ENCODE data around the gene AOC1. TPM values are rescaled to one million over a fixed set of nuclear protein-coding genes. Genes with fewer than 3 reads are reported as not detected.

AOC1 gene
- total and polyA plus RNA-seq, 2 of the 4 experiments (the other 2 are of a cell fraction): not detected

- Histone ChIP-seq H2BK20ac (ENCODE audit: low read depth, low read length) (no peak overlapping the region), H3K27me3 (ENCODE audit: control insufficient read depth, insufficient read depth, low read length) (peaks cover 1% of the 10 kb centered on the region; the same call in 1 of the 2 replicates), H3K36me3 (ENCODE audit: control insufficient read depth, insufficient read depth, low read length) (no peaks in the 10 kb centered on the region), H3K18ac (ENCODE audit: low read depth, low read length) (no peak overlapping the region), H3K9me3 (ENCODE audit: control insufficient read depth, insufficient read depth, low read length) (no peaks in the 10 kb centered on the region; the same call in 1 of the 2 replicates), H3K4me3 (ENCODE audit: insufficient read depth, low read depth, low read length) (no peak overlapping the region), H4K5ac (ENCODE audit: low read depth, low read length) (no peak overlapping the region), H4K91ac (ENCODE audit: insufficient read depth, low read depth, low read length) (no peak overlapping the region), H4K8ac (ENCODE audit: low read depth in 2 of 2, low read length in 2 of 2) (no peak overlapping the region), H2AK5ac (ENCODE audit: low read depth, low read length) (no peak overlapping the region), H3K14ac (replicated peaks; ENCODE audit: low read depth, low read length) (no peak overlapping the region), H3K9me1 (ENCODE audit: insufficient read depth, low read length) (no peaks in the 10 kb centered on the region), H3K27ac (ENCODE audit: insufficient read depth, low read length) (no peak overlapping the region), H3K4ac (ENCODE audit: low read depth, low read length) (no peak overlapping the region), H2BK120ac (ENCODE audit: low read depth, low read length) (no peak overlapping the region), H2BK15ac (ENCODE audit: low read depth, low read length) (no peak overlapping the region), H3K23ac (ENCODE audit: low read depth, low read length) (no peak overlapping the region), H2BK5ac (ENCODE audit: low read depth, low read length, poor library complexity, severe bottlenecking) (no peak overlapping the region), H3K79me1 (ENCODE audit: low read depth in 1 of 2, low read length in 2 of 2) (no peaks in the 10 kb centered on the region), H3K56ac (ENCODE audit: extremely low read depth, insufficient read depth, low read length) (no peak overlapping the region), H3K9ac (ENCODE audit: low read depth, low read length) (no peak overlapping the region), H4K20me1 (ENCODE audit: insufficient read depth, low read length) (no peaks in the 10 kb centered on the region), H2AFZ (replicated peaks; ENCODE audit: low read length, poor library complexity) (no peak overlapping the region), H3K4me1 (ENCODE audit: control insufficient read depth, insufficient read depth, low read length) (no peaks in the 10 kb centered on the region), H3K4me2 (ENCODE audit: low read depth, low read length) (no peak overlapping the region), H2AK9ac (replicated peaks; ENCODE audit: low read depth, low read length, poor library complexity) (no peak overlapping the region)
- POLR2A ChIA-PET (ENCODE audit: unreplicated experiment): no interaction called here
- no peak for DNase-seq
- ATAC-seq (ENCODE audit: low read depth): no peak
- BruUV-seq (replicated peaks): no TSS peak
- in situ Hi-C loops (cut with MboI; ENCODE audit: low sequenced_read_pairs): no loop called here
- TF ChIP-seq MXI1 (IDR thresholded peaks at IDR 0.05; ENCODE audit: borderline replicate concordance, low read depth, low read length) (no peak), RFX5 (IDR thresholded peaks at IDR 0.05; ENCODE audit: low read depth, low read length) (no peak), MAFK (IDR thresholded peaks at IDR 0.05; ENCODE audit: low read depth, low read length) (no peak), BHLHE40 (IDR thresholded peaks at IDR 0.05; ENCODE audit: low read depth, low read length) (no peak), POLR2A (IDR thresholded peaks at IDR 0.05; ENCODE audit: low read depth, low read length) (no peak)
- 76% methylated on average over 5 of the region's 6 CpGs; no CpG with 5 or more reads in 1 of the 2 experiments for WGBS, 2 experiments (ENCODE audit: extremely low coverage in 2 of 2, insufficient read length in 1 of 2)
- CTCF ChIA-PET: no interaction called here
- dilution Hi-C loops (cut with HindIII; ENCODE audit: low sequenced_read_pairs, unreplicated experiment): no loop called here
- intact Hi-C loops (cut with micrococcal nuclease): no loop called here
These were observed 11.6 kb downstream of the AOC1 start for GRCh38 chr7:150863946-150864345.
